HCT116 (cell line): ENCODE data around the gene ANKRD44.

ENCODE experiments used
- CTCF ChIP-seq, 3 experiments: fragments of 200-600 bp in 1 of 3; sonication (generic) in 1 of 3; IDR thresholded peaks in 2 of 3; conservative IDR thresholded peaks in 1 of 3; 2 replicates each; pipeline ENCODE4 v1.5.1; 2012 to 2017; ENCODE audit warnings: low read depth in 2 of 3, low read length in 2 of 3, antibody characterized with exemption in 1 of 3, borderline replicate concordance in 1 of 3, control low read depth in 1 of 3, mild to moderate bottlenecking in 1 of 3, mixed read lengths in 1 of 3, mixed run types in 1 of 3, moderate library complexity in 1 of 3; ENCODE audit not compliant: insufficient read depth in 1 of 3
- EGR1 ChIP-seq: IDR thresholded peaks from 2 replicates; pipeline ENCODE4 v1.6.1; 2012; ENCODE audit warnings: low read depth
- EZH2 ChIP-seq: fragments of 200-600 bp; sonication (generic); IDR thresholded peaks from 2 replicates; pipeline ENCODE4 v1.6.1; 2017; ENCODE audit warnings: antibody characterized with exemption, mixed run types
- FOSL1 ChIP-seq: IDR thresholded peaks from 2 replicates; pipeline ENCODE4 v1.6.1; 2012; ENCODE audit warnings: low read depth
- POLR2A ChIP-seq: IDR thresholded peaks from 2 replicates; pipeline ENCODE4 v1.7.0; 2011; ENCODE audit warnings: borderline replicate concordance; ENCODE audit not compliant: insufficient read depth, insufficient read length; ENCODE audit errors: extremely low read depth
- TF ChIP-seq, protein P1 (sequence below): IDR thresholded peaks from 2 replicates; pipeline ENCODE4 v1.6.1; 2012
- TF ChIP-seq, protein P2 (sequence below): IDR thresholded peaks from 2 replicates; pipeline ENCODE4 v1.6.1; 2012; ENCODE audit warnings: low read depth

- TF ChIP-seq POLR2A (no peak), CTCF (IDR thresholded peaks at IDR 0.05 in 2 of 3, conservative IDR thresholded peaks at IDR 0.05 in 1 of 3; ENCODE audit: borderline replicate concordance in 1 of 3, insufficient read depth in 1 of 3, low read depth in 2 of 3, low read length in 2 of 3) (no peak), EGR1 (no peak), FOSL1 (no peak), EZH2 (no peak)
- TF ChIP-seq, protein P1, sequence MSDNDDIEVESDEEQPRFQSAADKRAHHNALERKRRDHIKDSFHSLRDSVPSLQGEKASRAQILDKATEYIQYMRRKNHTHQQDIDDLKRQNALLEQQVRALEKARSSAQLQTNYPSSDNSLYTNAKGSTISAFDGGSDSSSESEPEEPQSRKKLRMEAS = no peak
- TF ChIP-seq, protein P2, sequence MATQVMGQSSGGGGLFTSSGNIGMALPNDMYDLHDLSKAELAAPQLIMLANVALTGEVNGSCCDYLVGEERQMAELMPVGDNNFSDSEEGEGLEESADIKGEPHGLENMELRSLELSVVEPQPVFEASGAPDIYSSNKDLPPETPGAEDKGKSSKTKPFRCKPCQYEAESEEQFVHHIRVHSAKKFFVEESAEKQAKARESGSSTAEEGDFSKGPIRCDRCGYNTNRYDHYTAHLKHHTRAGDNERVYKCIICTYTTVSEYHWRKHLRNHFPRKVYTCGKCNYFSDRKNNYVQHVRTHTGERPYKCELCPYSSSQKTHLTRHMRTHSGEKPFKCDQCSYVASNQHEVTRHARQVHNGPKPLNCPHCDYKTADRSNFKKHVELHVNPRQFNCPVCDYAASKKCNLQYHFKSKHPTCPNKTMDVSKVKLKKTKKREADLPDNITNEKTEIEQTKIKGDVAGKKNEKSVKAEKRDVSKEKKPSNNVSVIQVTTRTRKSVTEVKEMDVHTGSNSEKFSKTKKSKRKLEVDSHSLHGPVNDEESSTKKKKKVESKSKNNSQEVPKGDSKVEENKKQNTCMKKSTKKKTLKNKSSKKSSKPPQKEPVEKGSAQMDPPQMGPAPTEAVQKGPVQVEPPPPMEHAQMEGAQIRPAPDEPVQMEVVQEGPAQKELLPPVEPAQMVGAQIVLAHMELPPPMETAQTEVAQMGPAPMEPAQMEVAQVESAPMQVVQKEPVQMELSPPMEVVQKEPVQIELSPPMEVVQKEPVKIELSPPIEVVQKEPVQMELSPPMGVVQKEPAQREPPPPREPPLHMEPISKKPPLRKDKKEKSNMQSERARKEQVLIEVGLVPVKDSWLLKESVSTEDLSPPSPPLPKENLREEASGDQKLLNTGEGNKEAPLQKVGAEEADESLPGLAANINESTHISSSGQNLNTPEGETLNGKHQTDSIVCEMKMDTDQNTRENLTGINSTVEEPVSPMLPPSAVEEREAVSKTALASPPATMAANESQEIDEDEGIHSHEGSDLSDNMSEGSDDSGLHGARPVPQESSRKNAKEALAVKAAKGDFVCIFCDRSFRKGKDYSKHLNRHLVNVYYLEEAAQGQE = no peak
These were observed 134.1 kb downstream of the ANKRD44 start for GRCh38 chr2:197176522-197176921.
